Measurements from ENCODE around the gene TSEN34. TPM values are rescaled to one million over a fixed set of nuclear protein-coding genes. Genes with fewer than 3 reads are reported as not detected.
A peak's percentile ranks its signal among the peaks of the same experiment; 100 is the strongest.

TSEN34 gene
- total RNA-seq, 1 experiment from 2014 or later = 32.0 TPM

DNA sequence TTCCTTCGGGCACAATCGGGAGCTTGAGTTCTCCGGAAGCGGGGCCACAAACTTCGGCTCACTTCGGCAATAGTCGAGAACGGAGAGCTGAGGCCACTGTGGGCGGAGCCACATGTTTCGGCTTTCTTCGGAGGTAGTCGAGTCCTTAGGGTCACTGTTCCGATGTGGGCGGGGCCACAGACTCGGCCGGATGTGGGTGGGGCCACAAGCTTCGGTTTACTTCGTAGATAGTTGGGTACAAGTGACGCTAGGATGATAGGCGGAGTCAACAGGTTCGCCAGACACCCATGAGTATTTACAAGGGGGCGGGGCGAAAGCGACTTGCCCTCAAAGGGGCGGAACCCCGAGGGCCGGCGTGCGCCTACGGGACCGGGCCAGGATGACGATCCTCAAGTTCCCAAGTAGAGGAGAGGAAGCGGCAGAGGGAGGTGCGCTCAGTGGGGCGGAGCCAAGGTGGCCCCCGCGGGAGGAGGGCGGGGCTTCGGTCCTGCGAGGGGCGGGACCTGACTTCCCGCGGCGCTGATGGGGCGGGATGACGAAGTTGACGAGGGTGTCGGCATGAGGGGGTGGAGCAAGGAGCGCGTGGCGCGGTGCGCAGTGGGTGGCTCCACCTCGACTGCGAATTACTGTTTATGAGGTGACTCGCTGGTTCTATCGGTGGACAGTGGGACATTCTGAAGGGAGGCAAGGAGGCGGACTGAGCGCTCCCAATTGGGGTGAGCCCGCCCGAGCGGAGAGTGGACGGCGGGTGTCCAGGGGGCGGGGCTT is 1.2 kb upstream of the TSEN34 start:
- POLR2A ChIA-PET = interaction anchor here (0.5 to 4.3 kb wide), 17 partner anchors 10 to 127 kb away, joined by 3 to 25 read pairs (median 5); partner anchors contain the start of genes RPS9 and TMC4
- Mint-ChIP-seq H3K27ac (peak overlapping the region; percentile 100), H3K9me3 (no peaks in the 10 kb centered on the region), H3K27me3 (ENCODE audit: low read depth) (peaks cover 3% of the 10 kb centered on the region; the same call in 1 of the 2 replicates), H3K4me3 (peak overlapping the region; percentile 85), H3K36me3 (peaks cover 43% of the 10 kb centered on the region), H3K4me1 (peaks cover 35% of the 10 kb centered on the region)
- peak; percentile 100 for DNase-seq (ENCODE audit: low spot score)
- CTCF ChIA-PET = interaction anchor here (0.6 to 4.2 kb wide), 28 partner anchors 9 to 397 kb away, joined by 3 to 84 read pairs (median 4); partner anchors contain the start of genes CNOT3, LENG1, TMC4 and TTYH1
- peak; percentile 71 for ATAC-seq
- TF ChIP-seq ZNF232 (CRISPR knock-in tag; IDR thresholded peaks at IDR 0.05) (no peak), FOXP1 (CRISPR knock-in tag; IDR thresholded peaks at IDR 0.05; ENCODE audit: borderline replicate concordance) (peak; percentile 29; the same call in 1 of the 2 replicates), TP53 (CRISPR knock-in tag; IDR thresholded peaks at IDR 0.05) (no peak), ZNF423 (CRISPR knock-in tag; IDR thresholded peaks at IDR 0.05) (no peak), SP1 (CRISPR knock-in tag; conservative IDR thresholded peaks at IDR 0.05) (peak; percentile 86), ZNF263 (CRISPR knock-in tag; IDR thresholded peaks at IDR 0.05; ENCODE audit: low read depth) (no peak), NFE2L1 (CRISPR knock-in tag; IDR thresholded peaks at IDR 0.05) (no peak), ESRRA (CRISPR knock-in tag; IDR thresholded peaks at IDR 0.05; ENCODE audit: borderline replicate concordance) (no peak), JAZF1 (CRISPR knock-in tag; IDR thresholded peaks at IDR 0.05) (no peak), HMGA2 (CRISPR knock-in tag; IDR thresholded peaks at IDR 0.05) (0 out of 2 replicates have a peak, but pooled peaks have one; percentile 12), NR3C1 (CRISPR knock-in tag; conservative IDR thresholded peaks at IDR 0.05; ENCODE audit: low read depth) (no peak), MYBL2 (CRISPR knock-in tag; IDR thresholded peaks at IDR 0.05) (peak; percentile 14; the same call in 1 of the 2 replicates), NR1H2 (CRISPR knock-in tag; IDR thresholded peaks at IDR 0.05) (no peak), FOXK1 (CRISPR knock-in tag; IDR thresholded peaks at IDR 0.05) (peak; percentile 24; the same call in 1 of the 2 replicates), E2F1 (CRISPR knock-in tag; IDR thresholded peaks at IDR 0.05) (no peak), TCF7 (CRISPR knock-in tag; IDR thresholded peaks at IDR 0.05; ENCODE audit: low read depth) (no peak), CREM (CRISPR knock-in tag; IDR thresholded peaks at IDR 0.05) (no peak; the same call in 1 of the 2 replicates), AR (CRISPR knock-in tag; IDR thresholded peaks at IDR 0.05) (no peak), GRHL2 (CRISPR knock-in tag; IDR thresholded peaks at IDR 0.05; ENCODE audit: insufficient replicate concordance, severe bottlenecking) (no peak), RORB (CRISPR knock-in tag; IDR thresholded peaks at IDR 0.05) (no peak), EMX1 (CRISPR knock-in tag; IDR thresholded peaks at IDR 0.05) (no peak), ELF4 (CRISPR knock-in tag; IDR thresholded peaks at IDR 0.05; ENCODE audit: low read depth) (no peak), PRDM15 (CRISPR knock-in tag; IDR thresholded peaks at IDR 0.05) (no peak)
- TF ChIP-seq, protein P1, sequence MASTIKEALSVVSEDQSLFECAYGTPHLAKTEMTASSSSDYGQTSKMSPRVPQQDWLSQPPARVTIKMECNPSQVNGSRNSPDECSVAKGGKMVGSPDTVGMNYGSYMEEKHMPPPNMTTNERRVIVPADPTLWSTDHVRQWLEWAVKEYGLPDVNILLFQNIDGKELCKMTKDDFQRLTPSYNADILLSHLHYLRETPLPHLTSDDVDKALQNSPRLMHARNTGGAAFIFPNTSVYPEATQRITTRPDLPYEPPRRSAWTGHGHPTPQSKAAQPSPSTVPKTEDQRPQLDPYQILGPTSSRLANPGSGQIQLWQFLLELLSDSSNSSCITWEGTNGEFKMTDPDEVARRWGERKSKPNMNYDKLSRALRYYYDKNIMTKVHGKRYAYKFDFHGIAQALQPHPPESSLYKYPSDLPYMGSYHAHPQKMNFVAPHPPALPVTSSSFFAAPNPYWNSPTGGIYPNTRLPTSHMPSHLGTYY (CRISPR knock-in tag; IDR thresholded peaks at IDR 0.05) = no peak
- TF ChIP-seq, protein P2, sequence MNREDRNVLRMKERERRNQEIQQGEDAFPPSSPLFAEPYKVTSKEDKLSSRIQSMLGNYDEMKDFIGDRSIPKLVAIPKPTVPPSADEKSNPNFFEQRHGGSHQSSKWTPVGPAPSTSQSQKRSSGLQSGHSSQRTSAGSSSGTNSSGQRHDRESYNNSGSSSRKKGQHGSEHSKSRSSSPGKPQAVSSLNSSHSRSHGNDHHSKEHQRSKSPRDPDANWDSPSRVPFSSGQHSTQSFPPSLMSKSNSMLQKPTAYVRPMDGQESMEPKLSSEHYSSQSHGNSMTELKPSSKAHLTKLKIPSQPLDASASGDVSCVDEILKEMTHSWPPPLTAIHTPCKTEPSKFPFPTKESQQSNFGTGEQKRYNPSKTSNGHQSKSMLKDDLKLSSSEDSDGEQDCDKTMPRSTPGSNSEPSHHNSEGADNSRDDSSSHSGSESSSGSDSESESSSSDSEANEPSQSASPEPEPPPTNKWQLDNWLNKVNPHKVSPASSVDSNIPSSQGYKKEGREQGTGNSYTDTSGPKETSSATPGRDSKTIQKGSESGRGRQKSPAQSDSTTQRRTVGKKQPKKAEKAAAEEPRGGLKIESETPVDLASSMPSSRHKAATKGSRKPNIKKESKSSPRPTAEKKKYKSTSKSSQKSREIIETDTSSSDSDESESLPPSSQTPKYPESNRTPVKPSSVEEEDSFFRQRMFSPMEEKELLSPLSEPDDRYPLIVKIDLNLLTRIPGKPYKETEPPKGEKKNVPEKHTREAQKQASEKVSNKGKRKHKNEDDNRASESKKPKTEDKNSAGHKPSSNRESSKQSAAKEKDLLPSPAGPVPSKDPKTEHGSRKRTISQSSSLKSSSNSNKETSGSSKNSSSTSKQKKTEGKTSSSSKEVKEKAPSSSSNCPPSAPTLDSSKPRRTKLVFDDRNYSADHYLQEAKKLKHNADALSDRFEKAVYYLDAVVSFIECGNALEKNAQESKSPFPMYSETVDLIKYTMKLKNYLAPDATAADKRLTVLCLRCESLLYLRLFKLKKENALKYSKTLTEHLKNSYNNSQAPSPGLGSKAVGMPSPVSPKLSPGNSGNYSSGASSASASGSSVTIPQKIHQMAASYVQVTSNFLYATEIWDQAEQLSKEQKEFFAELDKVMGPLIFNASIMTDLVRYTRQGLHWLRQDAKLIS (CRISPR knock-in tag; IDR thresholded peaks at IDR 0.05; ENCODE audit: borderline replicate concordance) = no peak
